ENCODE results near the gene PTPN18.
"Not testable (repeated sequence)": the region's sequence is repeated elsewhere in the genome, so short reads cannot be mapped to it uniquely, and the experiment has no call there.

PTPN18 gene

GRCh38 chr2:130418845-130419244 is 63.0 kb downstream of the PTPN18 start:
- not testable (repeated sequence) for H3K27ac ChIP-seq; DNase-seq (ENCODE audit: low read depth, low spot score)

All from epithelial cell of prostate (primary cell).